ENCODE results near the gene LRP1B.

Gene LRP1B

DNA sequence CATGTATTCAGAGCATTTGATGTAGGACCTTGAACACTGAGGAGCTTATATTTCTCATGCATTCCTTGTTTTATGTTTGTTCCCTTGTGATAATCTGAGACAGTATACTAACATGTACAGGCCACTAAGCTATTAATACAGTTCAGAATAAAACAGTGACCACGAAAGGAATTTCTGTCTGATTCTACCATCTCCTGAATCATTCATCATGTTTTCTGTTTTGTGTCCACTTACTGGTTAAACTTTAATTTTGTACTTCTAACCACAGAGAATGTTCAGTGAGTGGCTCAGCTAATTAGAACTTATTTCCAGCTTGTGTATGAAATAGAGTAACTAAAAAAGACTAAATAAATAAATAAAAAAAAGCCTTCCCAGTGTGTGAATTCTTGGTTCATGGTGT lies 110.4 kb downstream of the LRP1B start:
- TF ChIP-seq, protein P1, sequence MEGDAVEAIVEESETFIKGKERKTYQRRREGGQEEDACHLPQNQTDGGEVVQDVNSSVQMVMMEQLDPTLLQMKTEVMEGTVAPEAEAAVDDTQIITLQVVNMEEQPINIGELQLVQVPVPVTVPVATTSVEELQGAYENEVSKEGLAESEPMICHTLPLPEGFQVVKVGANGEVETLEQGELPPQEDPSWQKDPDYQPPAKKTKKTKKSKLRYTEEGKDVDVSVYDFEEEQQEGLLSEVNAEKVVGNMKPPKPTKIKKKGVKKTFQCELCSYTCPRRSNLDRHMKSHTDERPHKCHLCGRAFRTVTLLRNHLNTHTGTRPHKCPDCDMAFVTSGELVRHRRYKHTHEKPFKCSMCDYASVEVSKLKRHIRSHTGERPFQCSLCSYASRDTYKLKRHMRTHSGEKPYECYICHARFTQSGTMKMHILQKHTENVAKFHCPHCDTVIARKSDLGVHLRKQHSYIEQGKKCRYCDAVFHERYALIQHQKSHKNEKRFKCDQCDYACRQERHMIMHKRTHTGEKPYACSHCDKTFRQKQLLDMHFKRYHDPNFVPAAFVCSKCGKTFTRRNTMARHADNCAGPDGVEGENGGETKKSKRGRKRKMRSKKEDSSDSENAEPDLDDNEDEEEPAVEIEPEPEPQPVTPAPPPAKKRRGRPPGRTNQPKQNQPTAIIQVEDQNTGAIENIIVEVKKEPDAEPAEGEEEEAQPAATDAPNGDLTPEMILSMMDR (conservative IDR thresholded peaks at IDR 0.05; ENCODE audit: low read depth, low read length): no peak
- H3K27ac ChIP-seq: no peak overlapping the region
- no peaks in the 10 kb centered on the region for H3K36me3 ChIP-seq (ENCODE audit: insufficient read depth)
- H3K4me1 ChIP-seq (ENCODE audit: low read depth, poor library complexity, severe bottlenecking): no peaks in the 10 kb centered on the region
- H3K4me2 ChIP-seq: no peak overlapping the region
- H4K20me1 ChIP-seq (ENCODE audit: insufficient read depth): no peaks in the 10 kb centered on the region
- no peak overlapping the region for H3K4me3 ChIP-seq (IDR thresholded peaks at IDR 0.05; ENCODE audit: insufficient read depth, low read depth, low read length)
- no peak overlapping the region for H2AFZ ChIP-seq (ENCODE audit: low read depth)
- no peak overlapping the region for H3K9ac ChIP-seq
- H3K27me3 ChIP-seq (ENCODE audit: insufficient read depth, low read depth): no peaks in the 10 kb centered on the region
- no peaks in the 10 kb centered on the region for H3K79me2 ChIP-seq (ENCODE audit: insufficient read depth, low read depth)

GRCh38 chr2:142014536-142014935 lies 116.3 kb downstream of the LRP1B start:
- Histone ChIP-seq H3K36me3 (ENCODE audit: insufficient read depth) (no peaks in the 10 kb centered on the region), H3K4me1 (ENCODE audit: low read depth, poor library complexity, severe bottlenecking) (no peaks in the 10 kb centered on the region), H3K9ac (no peak overlapping the region), H3K27ac (no peak overlapping the region), H3K27me3 (ENCODE audit: insufficient read depth, low read depth) (no peaks in the 10 kb centered on the region), H3K4me2 (no peak overlapping the region), H2AFZ (ENCODE audit: low read depth) (no peak overlapping the region), H3K79me2 (ENCODE audit: insufficient read depth, low read depth) (no peaks in the 10 kb centered on the region), H4K20me1 (ENCODE audit: insufficient read depth) (no peaks in the 10 kb centered on the region), H3K4me3 (IDR thresholded peaks at IDR 0.05; ENCODE audit: insufficient read depth, low read depth, low read length) (no peak overlapping the region)
- TF ChIP-seq, protein P1 (conservative IDR thresholded peaks at IDR 0.05; ENCODE audit: low read depth, low read length): no peak

DNA sequence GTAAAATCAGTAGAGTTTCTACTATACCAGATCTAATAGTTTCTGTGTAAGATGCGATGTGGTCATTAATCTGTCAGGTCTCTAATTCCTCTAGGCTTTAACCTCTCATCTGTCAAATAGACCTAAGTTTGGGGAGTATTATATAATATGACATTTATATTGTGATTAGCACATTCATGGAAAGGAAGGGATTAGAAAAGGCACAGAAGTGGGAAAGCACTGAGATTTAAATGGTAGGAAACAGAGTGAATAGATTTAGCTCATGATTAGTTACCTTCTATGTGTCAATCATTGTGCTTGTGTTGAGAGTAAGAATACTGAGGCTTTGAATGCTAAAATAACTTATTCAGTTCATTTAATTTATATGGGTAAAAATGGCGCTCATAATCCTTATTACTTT lies 118.0 kb downstream of the LRP1B start:
- no peak overlapping the region for H3K4me3 ChIP-seq (IDR thresholded peaks at IDR 0.05; ENCODE audit: insufficient read depth, low read depth, low read length)
- H3K9ac ChIP-seq: no peak overlapping the region
- H2AFZ ChIP-seq (ENCODE audit: low read depth): no peak overlapping the region
- TF ChIP-seq, protein P1 (conservative IDR thresholded peaks at IDR 0.05; ENCODE audit: low read depth, low read length): no peak
- no peaks in the 10 kb centered on the region for H4K20me1 ChIP-seq (ENCODE audit: insufficient read depth)
- no peaks in the 10 kb centered on the region for H3K36me3 ChIP-seq (ENCODE audit: insufficient read depth)
- H3K27me3 ChIP-seq (ENCODE audit: insufficient read depth, low read depth): no peaks in the 10 kb centered on the region
- no peaks in the 10 kb centered on the region for H3K79me2 ChIP-seq (ENCODE audit: insufficient read depth, low read depth)
- H3K27ac ChIP-seq: no peak overlapping the region
- H3K4me1 ChIP-seq (ENCODE audit: low read depth, poor library complexity, severe bottlenecking): no peaks in the 10 kb centered on the region
- no peak overlapping the region for H3K4me2 ChIP-seq

GRCh38 chr2:142010477-142011270 lies 120.1 kb downstream of the LRP1B start:
- TF ChIP-seq, protein P1 (conservative IDR thresholded peaks at IDR 0.05; ENCODE audit: low read depth, low read length): no peak
- Histone ChIP-seq H3K79me2 (ENCODE audit: insufficient read depth, low read depth) (no peaks in the 10 kb centered on the region), H3K4me2 (no peak overlapping the region), H2AFZ (ENCODE audit: low read depth) (no peak overlapping the region), H3K36me3 (ENCODE audit: insufficient read depth) (no peaks in the 10 kb centered on the region), H3K27ac (no peak overlapping the region), H3K4me3 (IDR thresholded peaks at IDR 0.05; ENCODE audit: insufficient read depth, low read depth, low read length) (no peak overlapping the region), H4K20me1 (ENCODE audit: insufficient read depth) (no peaks in the 10 kb centered on the region), H3K27me3 (ENCODE audit: insufficient read depth, low read depth) (no peaks in the 10 kb centered on the region), H3K4me1 (ENCODE audit: low read depth, poor library complexity, severe bottlenecking) (no peaks in the 10 kb centered on the region), H3K9ac (no peak overlapping the region)

Data from KMS-11 (cell line).